ENCODE data around the gene CUX1.
"Not testable (repeated sequence)": the region's sequence is repeated elsewhere in the genome, so short reads cannot be mapped to it uniquely, and the experiment has no call there.

Gene CUX1

GRCh38 chr7:102328863-102329262 is 511.4 kb downstream of the CUX1 start:
- DNase-seq, result not testable (repeated sequence)

GRCh38 chr7:102329366-102329765 is 511.9 kb downstream of the CUX1 start:
- DNase-seq, result not testable (repeated sequence)

- not testable (repeated sequence) for DNase-seq
Observed at GRCh38 chr7:102330666-102331460, 513.4 kb downstream of the CUX1 start.
